Esophagus muscularis mucosa (tissue), 4 donors: ENCODE measurements around the gene DNAJC4. TPM values are rescaled to one million over a fixed set of nuclear protein-coding genes. Genes with fewer than 3 reads are reported as not detected.
A peak's percentile ranks its signal among the peaks of the same experiment; 100 is the strongest.

Source experiments
- DNase-seq: peaks from one replicate; pipeline ENCODE4 v3.0.0-alpha.2; 2017; ENCODE audit errors: extremely low spot score
- H3K27ac ChIP-seq, 4 donors: fragments of 200-600 bp; sonication (generic); replicated peaks in 1 of 4; 1 replicate in 3 of 4; 2 replicates in 1 of 4; pipeline ENCODE4 v1.5.1; 2016 to 2019; ENCODE audit warnings: mild to moderate bottlenecking in 1 of 4
- H3K27me3 ChIP-seq, 4 donors: fragments of 200-600 bp; sonication (generic); one replicate each; pipeline versions ENCODE4 v1.5.1 to v1.6.0; 2016 to 2019
- H3K36me3 ChIP-seq, 4 donors: fragments of 200-600 bp; sonication (generic); one replicate each; pipeline ENCODE4 v1.5.1; 2016 to 2019
- H3K4me1 ChIP-seq, 4 donors: fragments of 200-600 bp; sonication (generic); one replicate each; pipeline ENCODE4 v1.5.1; 2016 to 2019
- H3K4me3 ChIP-seq, 4 donors: fragments of 200-600 bp; sonication (generic); 1 replicate in 2 of 4; 2 replicates in 2 of 4; pipeline ENCODE4 v1.5.1; 2016 to 2019; ENCODE audit warnings: mild to moderate bottlenecking in 4 of 4, moderate library complexity in 1 of 4
- H3K9me3 ChIP-seq, 4 donors: fragments of 200-600 bp; sonication (generic); 1 replicate in 3 of 4; 2 replicates in 1 of 4; pipeline ENCODE4 v1.5.1; 2016 to 2019
- EP300 ChIP-seq: sonication (generic); formaldehyde crosslinking; IDR thresholded peaks from one replicate; pipeline ENCODE4 v1.6.1; 2017; ENCODE audit warnings: antibody characterized with exemption
- POLR2A ChIP-seq: fragments of 450-650 bp; IDR thresholded peaks from one replicate; pipeline ENCODE4 v1.6.1; 2017; ENCODE audit warnings: antibody characterized with exemption, moderate library complexity, mild to moderate bottlenecking, low read depth
- POLR2AphosphoS5 ChIP-seq, 2 donors: sonication (generic); formaldehyde crosslinking; IDR thresholded peaks; one replicate each; pipeline ENCODE4 v1.6.1; 2017; ENCODE audit warnings: antibody characterized with exemption in 2 of 2
- WGBS: methylation state at CpG from one replicate; pipeline ENCODE4 v1.1.5; 2018; 5-methylcytosine and 5-hydroxymethylcytosine counted together
- intact Hi-C: fragments of 100-400 bp; cut with DNase I; formaldehyde crosslinking; loops from one replicate; pipeline ENCODE4 v1.15.1; 2023
- total RNA-seq, 4 donors: library from RNA; depleted of rRNA; stranded (reverse); fragments of >200 nt; gene quantifications; one replicate each; pipeline versions ENCODE4 v1.1.0 to v1.2.1, GENCODE V29; 2016
- TF ChIP-seq, protein P1 (sequence below), 3 experiments: fragments of 200-600 bp in 2 of 3; fragments of 450-650 bp in 1 of 3; sonication (generic) in 2 of 3; IDR thresholded peaks; one replicate each; pipeline ENCODE4 v1.5.1; 2017 to 2019; ENCODE audit warnings: antibody characterized with exemption in 3 of 3, mild to moderate bottlenecking in 2 of 3, moderate library complexity in 1 of 3

Gene DNAJC4
- total RNA-seq, 4 donors from 2014 or later, result 19.4 to 40.4 (median 25.3) TPM

GRCh38 chr11:64224151-64224890 is 6.0 kb upstream of the DNAJC4 start:
- DNase-seq, result no peak
- Histone ChIP-seq H3K27me3 (no peaks in the 10 kb centered on the region), H3K27ac (peak overlapping the region in 1 of 4 donors; percentile 93), H3K4me3 (no peak overlapping the region), H3K36me3 (peaks cover 4 to 39% (median 29%) of the 10 kb centered on the region in 4 donors), H3K9me3 (no peaks in the 10 kb centered on the region), H3K4me1 (peaks cover 23 to 46% (median 39%) of the 10 kb centered on the region in 4 donors)
- WGBS, result 94% methylated on average over 10 of the region's 17 CpGs
- intact Hi-C loops, result no loop called here
- TF ChIP-seq POLR2AphosphoS5 (IDR thresholded peaks at IDR 0.05) (no peak), EP300 (no peak)
- TF ChIP-seq, protein P1, sequence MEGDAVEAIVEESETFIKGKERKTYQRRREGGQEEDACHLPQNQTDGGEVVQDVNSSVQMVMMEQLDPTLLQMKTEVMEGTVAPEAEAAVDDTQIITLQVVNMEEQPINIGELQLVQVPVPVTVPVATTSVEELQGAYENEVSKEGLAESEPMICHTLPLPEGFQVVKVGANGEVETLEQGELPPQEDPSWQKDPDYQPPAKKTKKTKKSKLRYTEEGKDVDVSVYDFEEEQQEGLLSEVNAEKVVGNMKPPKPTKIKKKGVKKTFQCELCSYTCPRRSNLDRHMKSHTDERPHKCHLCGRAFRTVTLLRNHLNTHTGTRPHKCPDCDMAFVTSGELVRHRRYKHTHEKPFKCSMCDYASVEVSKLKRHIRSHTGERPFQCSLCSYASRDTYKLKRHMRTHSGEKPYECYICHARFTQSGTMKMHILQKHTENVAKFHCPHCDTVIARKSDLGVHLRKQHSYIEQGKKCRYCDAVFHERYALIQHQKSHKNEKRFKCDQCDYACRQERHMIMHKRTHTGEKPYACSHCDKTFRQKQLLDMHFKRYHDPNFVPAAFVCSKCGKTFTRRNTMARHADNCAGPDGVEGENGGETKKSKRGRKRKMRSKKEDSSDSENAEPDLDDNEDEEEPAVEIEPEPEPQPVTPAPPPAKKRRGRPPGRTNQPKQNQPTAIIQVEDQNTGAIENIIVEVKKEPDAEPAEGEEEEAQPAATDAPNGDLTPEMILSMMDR (IDR thresholded peaks at IDR 0.05), result no peak

- intact Hi-C loops, result loop anchor here (5.0 kb wide), 1 partner anchor 38 kb away; the partner anchor contains the start of gene STIP1
- peak overlapping the region; percentile 87 to 93 (median 90) for H3K27ac ChIP-seq
- no peak for DNase-seq
Measured at GRCh38 chr11:64224891-64225607, 5.3 kb upstream of the DNAJC4 start.

DNA sequence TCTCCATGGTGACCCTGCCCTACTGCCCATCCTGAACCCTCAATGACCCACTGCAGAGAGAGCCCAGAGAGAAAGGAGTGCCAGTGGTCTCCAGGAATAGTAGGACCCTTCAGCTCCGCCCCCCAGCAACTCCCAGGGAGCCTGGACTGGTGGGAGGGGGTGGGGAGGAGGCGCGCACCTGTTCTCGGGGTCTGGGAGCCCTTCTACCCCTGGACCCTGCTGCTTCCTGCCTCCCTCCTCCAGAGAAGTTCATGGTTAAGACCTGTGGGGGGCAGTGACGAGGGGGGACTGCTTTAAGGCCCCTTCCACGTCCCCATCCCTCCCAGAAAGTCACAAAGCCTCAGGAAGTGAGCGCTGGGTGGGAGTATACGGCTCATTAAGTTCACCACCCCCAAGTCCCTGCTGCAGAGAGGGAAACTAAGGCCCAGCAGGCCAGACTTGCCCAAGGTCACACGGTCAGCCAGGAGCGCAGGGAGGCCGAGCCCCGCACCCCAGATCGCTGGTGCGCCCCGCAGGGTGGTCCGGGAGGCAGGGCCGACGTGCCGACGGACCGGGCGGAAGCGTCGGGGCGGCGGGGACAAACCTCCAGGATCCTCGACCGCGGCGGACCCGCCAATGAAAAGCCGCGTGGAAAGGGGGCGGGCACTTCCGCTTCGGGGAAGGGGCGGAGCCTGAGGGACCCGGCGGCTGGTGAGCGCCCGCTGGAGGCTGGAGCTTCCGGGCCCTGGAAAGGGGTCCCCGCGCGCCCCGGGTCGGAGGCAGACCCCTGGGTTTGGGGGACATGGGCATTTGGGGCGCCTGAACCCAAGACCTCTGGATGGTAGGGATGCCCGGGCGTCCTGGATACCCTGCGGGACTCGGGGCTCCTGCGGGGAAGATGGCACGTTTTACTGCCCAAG is 4.5 kb upstream of the DNAJC4 start, which contains the start of the genes NUDT22 and TRPT1:
Gene NUDT22, plus strand, starts transcription at position 667 of the 899 bp plus-strand sequence. CDS start 379 bp downstream, outside the sequence.
Gene TRPT1, minus strand, starts transcription at position 579 of the 899 bp plus-strand sequence. Its CDS starts 326 bp downstream, at position 253.
- peak; percentile 98 for DNase-seq
- Histone ChIP-seq H3K36me3 (peaks cover 4 to 32% (median 17%) of the 10 kb centered on the region in 4 donors), H3K4me1 (peaks cover 30 to 57% (median 51%) of the 10 kb centered on the region in 4 donors), H3K4me3 (peak within 1 kb of the TSS; percentile 69 to 80 (median 71)), H3K27me3 (no peaks in the 10 kb centered on the region), H3K9me3 (no peaks in the 10 kb centered on the region), H3K27ac (peak within 1 kb of the TSS; percentile 87 to 93 (median 90))
- TF ChIP-seq EP300 (no peak), POLR2A (peak; percentile 94), POLR2AphosphoS5 (IDR thresholded peaks at IDR 0.05) (peak; percentile 94)
- TF ChIP-seq, protein P1 (IDR thresholded peaks at IDR 0.05), result peak in 2 of 3 experiments; percentile 22 to 36
- intact Hi-C loops, result loop anchor here (5.0 kb wide), 1 partner anchor 39 kb away; the partner anchor contains the start of gene STIP1
- 17% methylated on average over 4 of the region's 54 CpGs for WGBS

More at GRCh38 chr11:64224891-64225607, 5.3 kb upstream of the DNAJC4 start:
- peaks cover 30 to 53% (median 46%) of the 10 kb centered on the region in 4 donors for H3K4me1 ChIP-seq
- no peak for TF ChIP-seq POLR2A
- TF ChIP-seq, protein P1 (IDR thresholded peaks at IDR 0.05), result no peak
- TF ChIP-seq POLR2AphosphoS5 (IDR thresholded peaks at IDR 0.05), result no peak
- no peak for TF ChIP-seq EP300
- H3K36me3 ChIP-seq, result peaks cover 4 to 38% (median 25%) of the 10 kb centered on the region in 4 donors
- H3K27me3 ChIP-seq, result no peaks in the 10 kb centered on the region
- H3K9me3 ChIP-seq, result no peaks in the 10 kb centered on the region
- WGBS, result 69% methylated on average over 9 of the region's 22 CpGs
- peak overlapping the region; percentile 69 to 80 (median 71) for H3K4me3 ChIP-seq

- TF ChIP-seq EP300, result no peak
- TF ChIP-seq, protein P1 (IDR thresholded peaks at IDR 0.05), result no peak
- TF ChIP-seq POLR2AphosphoS5 (IDR thresholded peaks at IDR 0.05), result no peak
- TF ChIP-seq POLR2A, result no peak
- H3K9me3 ChIP-seq, result no peaks in the 10 kb centered on the region
- no peak for DNase-seq
- H3K27me3 ChIP-seq, result no peaks in the 10 kb centered on the region
- peak overlapping the region; percentile 69 to 80 (median 71) for H3K4me3 ChIP-seq
- intact Hi-C loops, result loop anchor here (5.0 kb wide), 1 partner anchor 39 kb away; the partner anchor contains the start of gene STIP1
- WGBS, result 23% methylated on average over 10 of the region's 26 CpGs
- peaks cover 4 to 24% (median 12%) of the 10 kb centered on the region in 4 donors for H3K36me3 ChIP-seq
- H3K27ac ChIP-seq, result peak overlapping the region; percentile 87 to 93 (median 90)
- peaks cover 35 to 64% (median 58%) of the 10 kb centered on the region in 4 donors for H3K4me1 ChIP-seq
Measured at GRCh38 chr11:64226507-64227051, 3.8 kb upstream of the DNAJC4 start.
